ENCODE data around the gene TMC4.

Gene TMC4

DNA sequence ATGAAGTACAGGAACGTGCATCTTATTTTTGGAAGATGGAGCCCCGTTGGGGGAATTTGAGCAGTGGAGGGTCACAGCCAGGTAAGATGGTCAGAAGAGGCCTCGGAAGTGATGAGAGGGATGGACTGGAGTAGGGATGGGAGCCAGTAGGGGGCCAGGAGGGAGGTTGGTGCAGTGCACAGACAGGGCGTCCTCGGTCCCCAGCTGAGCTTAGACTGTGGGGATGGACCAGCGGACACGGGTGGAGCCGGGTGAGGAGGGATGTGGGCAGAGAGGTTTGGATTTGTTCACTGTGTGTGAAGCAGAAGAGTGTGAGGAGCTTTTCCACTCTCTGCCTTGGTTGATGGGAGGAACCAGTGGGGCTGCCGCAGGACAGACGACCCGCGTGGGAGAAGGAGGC, 38.3 kb upstream of the TMC4 start:
- no peak overlapping the region for H3K4me2 ChIP-seq (ENCODE audit: insufficient read depth, low read length)
- H3K4me1 ChIP-seq (ENCODE audit: insufficient read depth, low read length) = peaks cover 8% of the 10 kb centered on the region
- DNase-seq (no peak), ATAC-seq (ENCODE audit: insufficient read depth, low read depth) (no peak)
- peaks cover 46% of the 10 kb centered on the region for H3K36me3 ChIP-seq (ENCODE audit: insufficient read depth, low read length)
- no peak overlapping the region for H3K9ac ChIP-seq (ENCODE audit: low read depth, low read length)
- H4K20me1 ChIP-seq (ENCODE audit: insufficient read depth, low read length) = peaks cover 52% of the 10 kb centered on the region
- no peak for TF ChIP-seq EZH2 (IDR thresholded peaks at IDR 0.05; ENCODE audit: borderline replicate concordance, low read depth, low read length, severe bottlenecking)
- TF ChIP-seq, protein P1, sequence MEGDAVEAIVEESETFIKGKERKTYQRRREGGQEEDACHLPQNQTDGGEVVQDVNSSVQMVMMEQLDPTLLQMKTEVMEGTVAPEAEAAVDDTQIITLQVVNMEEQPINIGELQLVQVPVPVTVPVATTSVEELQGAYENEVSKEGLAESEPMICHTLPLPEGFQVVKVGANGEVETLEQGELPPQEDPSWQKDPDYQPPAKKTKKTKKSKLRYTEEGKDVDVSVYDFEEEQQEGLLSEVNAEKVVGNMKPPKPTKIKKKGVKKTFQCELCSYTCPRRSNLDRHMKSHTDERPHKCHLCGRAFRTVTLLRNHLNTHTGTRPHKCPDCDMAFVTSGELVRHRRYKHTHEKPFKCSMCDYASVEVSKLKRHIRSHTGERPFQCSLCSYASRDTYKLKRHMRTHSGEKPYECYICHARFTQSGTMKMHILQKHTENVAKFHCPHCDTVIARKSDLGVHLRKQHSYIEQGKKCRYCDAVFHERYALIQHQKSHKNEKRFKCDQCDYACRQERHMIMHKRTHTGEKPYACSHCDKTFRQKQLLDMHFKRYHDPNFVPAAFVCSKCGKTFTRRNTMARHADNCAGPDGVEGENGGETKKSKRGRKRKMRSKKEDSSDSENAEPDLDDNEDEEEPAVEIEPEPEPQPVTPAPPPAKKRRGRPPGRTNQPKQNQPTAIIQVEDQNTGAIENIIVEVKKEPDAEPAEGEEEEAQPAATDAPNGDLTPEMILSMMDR (IDR thresholded peaks at IDR 0.05; ENCODE audit: borderline replicate concordance, extremely low read depth, low read length, poor library complexity, severe bottlenecking) = no peak
- peaks cover 31% of the 10 kb centered on the region for H3K79me2 ChIP-seq (ENCODE audit: insufficient read depth, low read length)
- H3K4me3 ChIP-seq (ENCODE audit: low read depth in 1 of 2, low read length in 2 of 2) = no peak overlapping the region
- H3K27ac ChIP-seq (ENCODE audit: low read length) = no peak overlapping the region
- H3K9me3 ChIP-seq (ENCODE audit: insufficient read depth, low read length, severe bottlenecking) = no peaks in the 10 kb centered on the region
- no peaks in the 10 kb centered on the region for H3K27me3 ChIP-seq (ENCODE audit: insufficient read depth, low read length, poor library complexity)
- no peak overlapping the region for H2AFZ ChIP-seq (ENCODE audit: low read depth, low read length)

DNA sequence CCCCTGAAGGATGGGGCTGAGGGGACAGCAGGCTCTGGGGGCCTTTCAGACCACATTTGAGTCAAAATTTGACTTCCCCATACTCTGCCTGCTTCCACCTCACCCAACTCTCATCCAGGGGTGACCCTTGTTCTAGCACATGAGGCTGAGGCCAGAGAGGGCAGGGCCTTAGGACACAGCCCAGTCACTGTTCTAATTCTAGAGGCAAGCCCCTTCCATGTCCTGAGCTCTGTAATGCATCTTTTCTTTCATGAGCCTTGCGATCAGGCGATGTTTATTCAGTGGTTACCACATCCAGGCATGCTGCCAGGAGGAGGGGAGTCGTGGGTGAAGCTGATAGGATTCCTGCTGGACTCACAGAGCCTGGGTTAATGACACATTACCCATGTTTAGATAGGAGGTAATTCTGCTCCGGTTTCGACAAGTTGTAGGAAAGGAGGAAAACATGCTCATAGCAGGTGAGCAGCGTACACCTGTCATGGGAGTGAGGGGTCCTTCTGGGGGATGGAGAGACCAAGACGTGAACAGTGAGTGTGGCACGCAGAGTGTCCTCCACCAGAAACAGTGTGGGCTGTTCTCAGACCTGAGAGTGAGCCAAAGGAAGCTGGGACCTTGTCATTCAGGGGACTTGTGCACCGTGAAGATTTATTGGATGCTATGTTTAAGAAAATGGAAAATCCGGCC, 37.0 kb upstream of the TMC4 start:
- Histone ChIP-seq H3K27me3 (ENCODE audit: insufficient read depth, low read length, poor library complexity) (no peaks in the 10 kb centered on the region), H3K36me3 (ENCODE audit: insufficient read depth, low read length) (peaks cover 59% of the 10 kb centered on the region), H3K27ac (ENCODE audit: low read length) (no peak overlapping the region), H3K4me1 (ENCODE audit: insufficient read depth, low read length) (peaks cover 17% of the 10 kb centered on the region), H3K4me2 (ENCODE audit: insufficient read depth, low read length) (no peak overlapping the region), H3K9me3 (ENCODE audit: insufficient read depth, low read length, severe bottlenecking) (no peaks in the 10 kb centered on the region), H3K79me2 (ENCODE audit: insufficient read depth, low read length) (peaks cover 43% of the 10 kb centered on the region), H4K20me1 (ENCODE audit: insufficient read depth, low read length) (peaks cover 65% of the 10 kb centered on the region), H3K4me3 (ENCODE audit: low read depth in 1 of 2, low read length in 2 of 2) (no peak overlapping the region), H2AFZ (ENCODE audit: low read depth, low read length) (no peak overlapping the region), H3K9ac (ENCODE audit: low read depth, low read length) (no peak overlapping the region)
- TF ChIP-seq, protein P1 (IDR thresholded peaks at IDR 0.05; ENCODE audit: borderline replicate concordance, extremely low read depth, low read length, poor library complexity, severe bottlenecking) = no peak
- no peak for TF ChIP-seq EZH2 (IDR thresholded peaks at IDR 0.05; ENCODE audit: borderline replicate concordance, low read depth, low read length, severe bottlenecking)
- ATAC-seq (ENCODE audit: insufficient read depth, low read depth) (peak; percentile 23; the same call in 2 of the 3 replicates), DNase-seq (peak; percentile 36)

- Histone ChIP-seq H4K20me1 (ENCODE audit: insufficient read depth, low read length) (peaks cover 72% of the 10 kb centered on the region), H3K9me3 (ENCODE audit: insufficient read depth, low read length, severe bottlenecking) (no peaks in the 10 kb centered on the region), H3K79me2 (ENCODE audit: insufficient read depth, low read length) (peaks cover 51% of the 10 kb centered on the region), H3K27ac (ENCODE audit: low read length) (no peak overlapping the region), H3K9ac (ENCODE audit: low read depth, low read length) (no peak overlapping the region), H3K36me3 (ENCODE audit: insufficient read depth, low read length) (peaks cover 66% of the 10 kb centered on the region), H2AFZ (ENCODE audit: low read depth, low read length) (no peak overlapping the region), H3K27me3 (ENCODE audit: insufficient read depth, low read length, poor library complexity) (no peaks in the 10 kb centered on the region), H3K4me3 (ENCODE audit: low read depth in 1 of 2, low read length in 2 of 2) (no peak overlapping the region), H3K4me2 (ENCODE audit: insufficient read depth, low read length) (no peak overlapping the region), H3K4me1 (ENCODE audit: insufficient read depth, low read length) (peaks cover 24% of the 10 kb centered on the region)
- ATAC-seq (ENCODE audit: insufficient read depth, low read depth) (peak; percentile 32), DNase-seq (no peak)
- no peak for TF ChIP-seq EZH2 (IDR thresholded peaks at IDR 0.05; ENCODE audit: borderline replicate concordance, low read depth, low read length, severe bottlenecking)
- TF ChIP-seq, protein P1 (IDR thresholded peaks at IDR 0.05; ENCODE audit: borderline replicate concordance, extremely low read depth, low read length, poor library complexity, severe bottlenecking) = no peak
Measured at GRCh38 chr19:54209058-54209810, 36.3 kb upstream of the TMC4 start.
